ENCODE measurements around the gene ANTXR1. TPM values are rescaled to one million over a fixed set of nuclear protein-coding genes. Genes with fewer than 3 reads are reported as not detected.

The ANTXR1 gene
- total and polyA plus RNA-seq, 4 donors, result 45.7 to 65.0 (median 47.7) TPM

- no peak overlapping the region for H3K27ac ChIP-seq (ENCODE audit: low read depth, low read length)
- no CpG with 5 or more reads among the region's 1 CpG for WGBS (ENCODE audit: insufficient coverage)
- DNase-seq (ENCODE audit: low read depth in 4 of 6, low spot score in 6 of 6), result no peak
- peaks cover 20% of the 10 kb centered on the region for H3K36me3 ChIP-seq (ENCODE audit: control insufficient read depth, insufficient read depth, low read length)
- no peak overlapping the region for H3K4me3 ChIP-seq (ENCODE audit: low read depth, low read length)
- H3K9me3 ChIP-seq (ENCODE audit: control insufficient read depth, insufficient read depth, low read length), result no peaks in the 10 kb centered on the region
- peaks cover 4% of the 10 kb centered on the region for H3K4me1 ChIP-seq (ENCODE audit: control insufficient read depth, insufficient read depth, low read length)
- no peaks in the 10 kb centered on the region for H3K27me3 ChIP-seq (ENCODE audit: control insufficient read depth, insufficient read depth, low read length)
Measured at GRCh38 chr2:69075486-69075885, 62.5 kb downstream of the ANTXR1 start.

GRCh38 chr2:69076601-69077000 lies 63.6 kb downstream of the ANTXR1 start:
- Histone ChIP-seq H3K36me3 (ENCODE audit: control insufficient read depth, insufficient read depth, low read length) (peaks cover 20% of the 10 kb centered on the region), H3K4me3 (ENCODE audit: low read depth, low read length) (no peak overlapping the region), H3K9me3 (ENCODE audit: control insufficient read depth, insufficient read depth, low read length) (no peaks in the 10 kb centered on the region), H3K4me1 (ENCODE audit: control insufficient read depth, insufficient read depth, low read length) (peaks cover 4% of the 10 kb centered on the region), H3K27ac (ENCODE audit: low read depth, low read length) (no peak overlapping the region), H3K27me3 (ENCODE audit: control insufficient read depth, insufficient read depth, low read length) (no peaks in the 10 kb centered on the region)
- DNase-seq (ENCODE audit: low read depth in 4 of 6, low spot score in 6 of 6), result no peak
- no CpG with 5 or more reads among the region's 2 CpGs for WGBS (ENCODE audit: insufficient coverage)

GRCh38 chr2:69077252-69077950 lies 64.4 kb downstream of the ANTXR1 start:
- WGBS (ENCODE audit: insufficient coverage), result 61% methylated on average over 9 of the region's 10 CpGs
- Histone ChIP-seq H3K27ac (ENCODE audit: low read depth, low read length) (no peak overlapping the region), H3K4me3 (ENCODE audit: low read depth, low read length) (no peak overlapping the region), H3K9me3 (ENCODE audit: control insufficient read depth, insufficient read depth, low read length) (no peaks in the 10 kb centered on the region), H3K36me3 (ENCODE audit: control insufficient read depth, insufficient read depth, low read length) (peaks cover 20% of the 10 kb centered on the region), H3K4me1 (ENCODE audit: control insufficient read depth, insufficient read depth, low read length) (peaks cover 5% of the 10 kb centered on the region), H3K27me3 (ENCODE audit: control insufficient read depth, insufficient read depth, low read length) (no peaks in the 10 kb centered on the region)
- DNase-seq (ENCODE audit: low read depth in 4 of 6, low spot score in 6 of 6), result peak in 1 of 6 donors; percentile 2

- Histone ChIP-seq H3K27me3 (ENCODE audit: control insufficient read depth, insufficient read depth, low read length) (no peaks in the 10 kb centered on the region), H3K4me1 (ENCODE audit: control insufficient read depth, insufficient read depth, low read length) (peaks cover 14% of the 10 kb centered on the region), H3K27ac (ENCODE audit: low read depth, low read length) (no peak overlapping the region), H3K9me3 (ENCODE audit: control insufficient read depth, insufficient read depth, low read length) (no peaks in the 10 kb centered on the region), H3K4me3 (ENCODE audit: low read depth, low read length) (no peak overlapping the region), H3K36me3 (ENCODE audit: control insufficient read depth, insufficient read depth, low read length) (peaks cover 20% of the 10 kb centered on the region)
- DNase-seq (ENCODE audit: low read depth in 4 of 6, low spot score in 6 of 6), result no peak
- WGBS (ENCODE audit: insufficient coverage), result no CpG with 5 or more reads among the region's 4 CpGs
Measured at GRCh38 chr2:69080071-69080470, 67.1 kb downstream of the ANTXR1 start.

GRCh38 chr2:69081001-69081580 lies 68.1 kb downstream of the ANTXR1 start:
- no CpG with 5 or more reads among the region's 3 CpGs for WGBS (ENCODE audit: insufficient coverage)

GRCh38 chr2:69081757-69082156 lies 68.8 kb downstream of the ANTXR1 start:
- Histone ChIP-seq H3K4me1 (ENCODE audit: control insufficient read depth, insufficient read depth, low read length) (peaks cover 14% of the 10 kb centered on the region), H3K4me3 (ENCODE audit: low read depth, low read length) (no peak overlapping the region), H3K27ac (ENCODE audit: low read depth, low read length) (no peak overlapping the region), H3K27me3 (ENCODE audit: control insufficient read depth, insufficient read depth, low read length) (no peaks in the 10 kb centered on the region), H3K9me3 (ENCODE audit: control insufficient read depth, insufficient read depth, low read length) (no peaks in the 10 kb centered on the region), H3K36me3 (ENCODE audit: control insufficient read depth, insufficient read depth, low read length) (peaks cover 18% of the 10 kb centered on the region)
- 58% methylated on average over 3 of the region's 4 CpGs for WGBS (ENCODE audit: insufficient coverage)
- DNase-seq (ENCODE audit: low read depth in 4 of 6, low spot score in 6 of 6), result no peak

More at GRCh38 chr2:69081001-69081580, 68.1 kb downstream of the ANTXR1 start:
- Histone ChIP-seq H3K4me1 (ENCODE audit: control insufficient read depth, insufficient read depth, low read length) (peaks cover 14% of the 10 kb centered on the region), H3K36me3 (ENCODE audit: control insufficient read depth, insufficient read depth, low read length) (peaks cover 20% of the 10 kb centered on the region), H3K27ac (ENCODE audit: low read depth, low read length) (no peak overlapping the region), H3K9me3 (ENCODE audit: control insufficient read depth, insufficient read depth, low read length) (no peaks in the 10 kb centered on the region), H3K4me3 (ENCODE audit: low read depth, low read length) (no peak overlapping the region), H3K27me3 (ENCODE audit: control insufficient read depth, insufficient read depth, low read length) (no peaks in the 10 kb centered on the region)
- no peak for DNase-seq (ENCODE audit: low read depth in 4 of 6, low spot score in 6 of 6)

GRCh38 chr2:69082430-69082997 lies 69.5 kb downstream of the ANTXR1 start:
- peak in 2 of 6 donors; percentile 52 to 54 for DNase-seq (ENCODE audit: low read depth in 4 of 6, low spot score in 6 of 6)
- no peak overlapping the region for H3K4me3 ChIP-seq (ENCODE audit: low read depth, low read length)
- H3K36me3 ChIP-seq (ENCODE audit: control insufficient read depth, insufficient read depth, low read length), result peaks cover 10% of the 10 kb centered on the region
- peak overlapping the region; percentile 62 for H3K27ac ChIP-seq (ENCODE audit: low read depth, low read length)
- no peaks in the 10 kb centered on the region for H3K27me3 ChIP-seq (ENCODE audit: control insufficient read depth, insufficient read depth, low read length)
- H3K4me1 ChIP-seq (ENCODE audit: control insufficient read depth, insufficient read depth, low read length), result peaks cover 14% of the 10 kb centered on the region
- 41% methylated on average over 7 of the region's 9 CpGs for WGBS (ENCODE audit: insufficient coverage)
- H3K9me3 ChIP-seq (ENCODE audit: control insufficient read depth, insufficient read depth, low read length), result no peaks in the 10 kb centered on the region

GRCh38 chr2:69083235-69083748 lies 70.3 kb downstream of the ANTXR1 start:
- Histone ChIP-seq H3K36me3 (ENCODE audit: control insufficient read depth, insufficient read depth, low read length) (peaks cover 4% of the 10 kb centered on the region), H3K27ac (ENCODE audit: low read depth, low read length) (peak overlapping the region; percentile 62), H3K9me3 (ENCODE audit: control insufficient read depth, insufficient read depth, low read length) (no peaks in the 10 kb centered on the region), H3K27me3 (ENCODE audit: control insufficient read depth, insufficient read depth, low read length) (no peaks in the 10 kb centered on the region), H3K4me3 (ENCODE audit: low read depth, low read length) (no peak overlapping the region), H3K4me1 (ENCODE audit: control insufficient read depth, insufficient read depth, low read length) (peaks cover 11% of the 10 kb centered on the region)
- peak in 3 of 6 donors; percentile 30 to 56 (median 54) for DNase-seq (ENCODE audit: low read depth in 4 of 6, low spot score in 6 of 6)
- WGBS (ENCODE audit: insufficient coverage), result 37% methylated on average over 2 of the region's 2 CpGs

GRCh38 chr2:69084492-69084891 lies 71.5 kb downstream of the ANTXR1 start:
- H3K27me3 ChIP-seq (ENCODE audit: control insufficient read depth, insufficient read depth, low read length), result no peaks in the 10 kb centered on the region
- peaks cover 9% of the 10 kb centered on the region for H3K4me1 ChIP-seq (ENCODE audit: control insufficient read depth, insufficient read depth, low read length)
- DNase-seq (ENCODE audit: low read depth in 4 of 6, low spot score in 6 of 6), result no peak
- no CpG with 5 or more reads among the region's 4 CpGs for WGBS (ENCODE audit: insufficient coverage)
- no peaks in the 10 kb centered on the region for H3K9me3 ChIP-seq (ENCODE audit: control insufficient read depth, insufficient read depth, low read length)
- no peak overlapping the region for H3K27ac ChIP-seq (ENCODE audit: low read depth, low read length)
- H3K36me3 ChIP-seq (ENCODE audit: control insufficient read depth, insufficient read depth, low read length), result no peaks in the 10 kb centered on the region
- H3K4me3 ChIP-seq (ENCODE audit: low read depth, low read length), result no peak overlapping the region

All from spinal cord (tissue), 10 donors.